GM21423 (cell line): Measurements from ENCODE around the gene ANKMY2.
"Not testable (repeated sequence)": the region's sequence is repeated elsewhere in the genome, so short reads cannot be mapped to it uniquely, and the experiment has no call there.

Source experiments
- ATAC-seq: cut with Tn5 transposase; IDR thresholded peaks from one replicate; pipeline ENCODE4 v1.9.1; 2021; ENCODE audit warnings: mild to moderate bottlenecking, moderate library complexity; ENCODE audit not compliant: unreplicated experiment

The ANKMY2 gene

DNA sequence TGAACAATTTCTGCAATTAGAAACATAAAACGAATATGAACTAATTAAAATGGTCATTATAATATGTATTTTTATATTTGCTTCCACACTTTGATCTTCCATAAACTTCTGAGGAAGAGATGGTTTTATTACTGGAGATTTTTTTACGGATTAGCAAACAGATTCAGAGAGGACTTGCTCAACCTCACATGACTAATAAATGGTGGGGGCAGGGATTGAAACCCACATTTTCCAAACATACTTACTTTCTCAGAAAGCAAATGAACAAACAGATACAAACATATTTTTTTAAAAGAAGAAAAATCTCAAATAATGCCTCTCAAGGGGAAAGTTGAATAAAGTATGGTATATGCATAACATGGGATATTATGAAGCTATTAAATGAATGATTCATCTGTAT is 18.3 kb downstream of the ANKMY2 start:
- ATAC-seq, result no peak

DNA sequence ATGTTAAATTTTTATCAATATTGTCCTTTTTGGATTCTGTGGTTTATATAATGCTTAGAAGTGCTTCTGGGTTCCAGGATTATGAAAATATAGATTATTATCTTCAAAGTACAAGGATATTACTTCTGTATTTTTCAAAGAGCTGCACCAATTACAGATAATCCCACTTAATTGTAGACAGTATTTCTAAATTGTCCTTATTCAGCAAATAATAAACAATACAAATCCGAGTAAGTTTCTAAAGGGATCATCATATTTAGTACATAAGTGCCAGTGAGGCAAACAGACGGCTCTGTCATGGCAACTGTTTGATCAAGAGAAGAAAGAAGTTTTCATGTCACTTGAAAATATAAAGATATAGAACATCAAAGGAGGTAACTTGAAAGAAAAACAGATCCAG is 19.2 kb downstream of the ANKMY2 start:
- no peak for ATAC-seq

DNA sequence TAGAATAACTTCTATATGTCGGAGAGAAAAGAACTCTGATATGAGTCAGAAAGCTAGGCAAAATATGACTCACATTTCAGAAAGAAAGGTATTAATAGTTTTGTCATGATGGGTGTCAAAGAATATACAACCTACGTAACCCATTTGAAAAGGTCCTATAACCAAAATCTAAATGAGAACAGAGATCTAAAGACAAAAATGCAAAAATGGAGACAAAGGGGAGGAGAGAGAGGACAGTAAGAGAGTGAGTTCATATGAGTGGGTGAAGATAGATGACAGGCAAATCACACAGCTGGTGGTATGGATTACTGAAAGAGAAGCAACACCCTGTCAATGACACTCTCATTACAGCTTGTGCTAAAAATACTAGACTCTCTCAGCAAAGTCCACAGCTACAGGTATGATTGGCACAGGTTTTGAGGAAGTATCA is 25.6 kb downstream of the ANKMY2 start:
- ATAC-seq, result peak; percentile 72

DNA sequence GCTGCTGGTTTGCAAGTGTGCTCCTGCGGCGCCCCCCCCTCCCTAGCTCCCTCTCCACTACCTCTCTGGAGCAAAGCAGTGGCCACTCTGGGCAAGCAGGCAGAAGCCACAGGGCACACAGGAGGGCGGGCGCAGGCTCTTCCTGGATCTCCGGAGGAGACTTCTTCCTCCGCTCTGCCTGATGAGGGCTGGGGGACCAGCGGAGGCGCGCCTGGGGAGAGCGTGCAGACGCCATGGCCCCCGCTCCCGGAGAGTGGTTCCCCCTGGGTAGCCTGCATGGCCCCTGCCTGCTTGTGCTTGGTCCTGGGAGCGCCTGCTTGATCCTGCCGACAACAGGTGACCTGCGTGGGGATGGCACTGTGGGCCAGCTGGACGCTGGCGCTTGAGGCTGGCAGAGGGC is 29.0 kb downstream of the ANKMY2 start:
- ATAC-seq, result no peak

DNA sequence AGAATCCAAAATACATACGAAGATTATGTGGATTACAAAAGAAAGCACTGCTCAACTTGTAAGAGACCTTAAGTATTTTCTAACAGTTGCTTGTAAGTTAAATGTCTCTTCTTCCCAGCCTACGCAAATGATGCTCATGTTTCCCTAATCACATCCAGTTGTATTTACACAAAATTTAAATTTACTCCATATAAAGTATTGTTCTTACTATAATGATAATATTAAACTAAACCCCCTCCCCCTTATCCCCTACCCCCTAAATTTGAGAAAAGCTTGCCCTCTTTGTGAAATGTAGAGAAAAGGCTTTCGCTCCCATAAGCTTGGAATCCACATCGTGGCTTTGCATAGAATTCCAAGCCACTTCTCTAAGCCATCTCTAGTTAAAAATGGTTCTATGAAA is 29.4 kb downstream of the ANKMY2 start:
- no peak for ATAC-seq

DNA sequence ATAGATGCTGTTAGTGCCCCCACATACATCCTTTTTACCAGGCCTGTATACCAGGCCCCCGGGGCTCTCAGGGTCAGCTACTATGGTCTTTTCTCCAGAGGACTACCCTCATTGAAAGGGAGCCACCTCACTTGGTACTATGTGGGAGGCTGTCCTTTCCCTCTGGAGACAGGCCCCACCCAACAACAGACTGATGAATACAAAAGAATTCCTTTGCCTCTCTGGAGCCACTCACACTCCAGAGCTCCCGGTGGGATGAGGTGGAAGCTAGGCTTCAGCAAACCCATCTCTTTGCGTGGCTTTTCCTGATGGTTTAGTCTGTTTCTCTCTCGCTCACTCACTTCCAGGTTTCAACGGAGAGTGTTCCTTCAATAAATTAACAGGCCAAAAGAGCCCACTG is 30.3 kb downstream of the ANKMY2 start:
- no peak for ATAC-seq

DNA sequence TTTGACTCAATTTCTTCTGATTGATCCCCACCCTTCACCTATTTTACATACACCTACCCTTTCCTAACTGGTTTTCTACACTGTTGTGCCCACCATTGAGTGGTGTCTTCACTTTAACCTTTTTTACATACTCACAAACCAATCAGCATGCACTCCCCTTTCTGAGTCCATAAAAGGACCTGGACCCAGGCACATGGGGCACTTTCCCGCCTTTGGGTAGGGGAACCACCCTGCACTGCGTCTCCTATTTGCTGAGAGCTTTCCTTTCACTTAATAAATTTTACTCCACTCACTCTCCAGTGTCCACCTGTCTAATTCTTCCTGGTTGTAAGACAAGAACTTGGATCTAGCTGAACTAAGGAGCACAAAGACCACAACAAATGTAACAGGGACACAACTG is 33.8 kb downstream of the ANKMY2 start:
- ATAC-seq, result no peak

DNA sequence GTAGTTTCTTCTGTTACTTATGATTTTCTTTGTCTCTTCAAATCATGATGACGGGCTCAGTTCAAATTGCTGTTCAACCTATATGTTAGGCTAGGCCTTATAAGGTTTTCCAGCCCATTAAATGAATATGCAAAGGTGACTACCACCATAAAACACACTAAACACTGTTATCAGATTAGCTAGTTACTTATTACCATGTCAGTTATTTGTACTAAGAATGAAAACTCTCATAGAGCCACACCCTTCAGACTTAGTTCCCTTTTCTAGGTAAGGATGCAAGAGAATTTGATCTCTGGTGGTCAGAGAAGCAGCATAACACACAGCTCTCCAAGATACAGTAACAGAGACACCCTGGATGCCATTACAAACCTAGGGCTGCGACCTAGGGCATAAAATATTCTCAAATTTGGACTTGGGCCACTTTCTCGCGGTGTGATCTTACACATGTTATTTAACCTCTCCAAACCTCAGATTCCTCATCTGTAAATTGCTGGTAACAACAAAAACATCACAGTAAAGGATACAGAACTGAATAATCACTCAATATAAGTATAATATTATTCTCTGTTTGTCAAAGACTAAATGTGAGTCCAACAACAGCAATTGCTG is 35.6 kb downstream of the ANKMY2 start:
- ATAC-seq, result peak; percentile 89

DNA sequence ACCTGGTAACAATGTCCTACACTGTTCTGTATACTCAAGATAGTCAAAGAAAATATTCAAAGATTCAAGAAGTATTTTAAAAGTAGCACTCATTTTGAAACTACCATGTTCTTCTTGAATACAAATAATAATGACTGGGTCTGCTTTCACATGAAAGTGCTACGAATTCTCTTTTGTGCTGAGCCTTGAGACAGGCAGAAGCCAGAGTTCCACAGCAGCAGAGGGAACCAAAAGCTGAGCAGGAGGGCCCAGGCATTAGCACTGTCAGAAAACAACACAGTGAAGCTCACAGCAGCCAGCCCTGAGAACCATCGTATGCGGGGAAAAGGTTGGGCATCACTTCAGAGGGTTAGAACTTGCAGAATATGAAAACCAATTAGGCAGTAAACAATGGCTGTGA is 38.9 kb downstream of the ANKMY2 start:
- ATAC-seq, result no peak

DNA sequence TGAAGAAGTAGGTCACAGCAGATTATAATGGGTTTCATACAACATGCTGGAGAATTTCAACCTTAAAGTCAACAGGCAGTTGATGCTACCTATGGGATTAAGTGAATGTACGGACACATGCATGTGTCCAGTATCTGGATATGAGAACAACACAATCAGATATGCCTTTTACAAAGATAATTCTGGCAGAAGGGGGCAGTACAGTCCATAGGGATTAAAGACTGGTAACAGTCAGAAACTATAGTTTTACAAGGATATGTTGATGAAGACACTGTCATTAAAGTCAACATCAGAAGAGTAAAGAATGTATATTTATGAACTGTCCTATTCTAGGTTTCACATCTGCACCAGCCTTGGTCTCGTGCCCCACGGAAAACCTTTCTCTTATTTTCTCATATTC is 41.5 kb downstream of the ANKMY2 start:
- ATAC-seq, result no peak

DNA sequence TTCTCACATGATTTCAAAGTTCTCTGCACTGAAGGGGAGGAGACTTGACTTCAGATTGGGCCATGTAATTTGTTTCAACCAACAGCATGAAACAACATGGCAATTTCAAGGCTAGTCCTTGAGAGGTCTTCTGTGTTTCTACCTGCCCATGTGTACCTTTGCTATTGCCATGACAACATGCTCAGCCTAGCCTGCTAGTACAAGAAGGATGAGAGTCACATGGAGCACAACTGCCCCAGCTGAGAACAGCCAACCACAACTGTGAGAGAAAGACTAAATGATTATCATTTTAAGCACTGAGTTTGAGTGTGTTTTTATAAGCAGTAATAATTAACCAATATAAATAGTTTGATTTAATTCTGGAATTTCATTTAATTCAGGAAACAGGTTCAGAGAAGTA is 41.9 kb downstream of the ANKMY2 start:
- no peak for ATAC-seq

DNA sequence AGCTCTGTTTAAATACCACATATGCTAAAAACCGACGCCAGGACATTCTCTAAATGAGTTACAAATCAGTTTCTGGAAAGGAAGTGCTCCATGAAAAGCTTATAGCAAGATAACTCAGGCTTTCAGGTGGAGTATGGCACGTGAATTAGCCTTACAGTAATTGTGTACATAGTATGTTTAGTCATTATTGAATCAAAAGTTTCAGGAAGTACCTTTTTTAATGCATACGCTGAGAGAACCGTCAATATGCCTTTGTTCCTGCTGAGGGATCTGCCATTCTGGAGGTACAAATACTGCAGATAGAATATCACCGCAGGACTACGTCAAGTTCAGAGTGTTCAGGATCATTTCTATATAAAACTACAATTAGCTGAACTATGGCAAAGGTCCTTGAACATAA is 45.7 kb downstream of the ANKMY2 start:
- no peak for ATAC-seq

DNA sequence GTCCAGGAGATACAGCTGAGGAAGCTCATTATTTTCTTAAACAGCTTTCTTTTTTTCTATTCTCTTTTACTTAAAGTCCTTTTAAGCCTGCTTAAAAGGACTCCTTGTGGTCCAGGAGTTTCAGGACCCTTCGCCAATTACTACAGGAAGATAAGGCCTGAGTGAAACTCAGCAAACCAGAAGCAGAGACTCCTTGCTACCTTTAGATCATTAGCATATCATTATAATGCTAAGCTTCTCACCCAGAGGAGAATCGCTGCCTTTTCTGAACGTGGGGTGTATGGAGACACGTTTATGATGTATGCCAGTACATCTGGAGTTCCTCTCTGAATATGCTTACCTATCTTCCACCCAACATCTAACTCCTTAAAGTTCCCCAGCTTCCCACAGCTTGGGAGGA is 47.5 kb downstream of the ANKMY2 start:
- ATAC-seq, result no peak

DNA sequence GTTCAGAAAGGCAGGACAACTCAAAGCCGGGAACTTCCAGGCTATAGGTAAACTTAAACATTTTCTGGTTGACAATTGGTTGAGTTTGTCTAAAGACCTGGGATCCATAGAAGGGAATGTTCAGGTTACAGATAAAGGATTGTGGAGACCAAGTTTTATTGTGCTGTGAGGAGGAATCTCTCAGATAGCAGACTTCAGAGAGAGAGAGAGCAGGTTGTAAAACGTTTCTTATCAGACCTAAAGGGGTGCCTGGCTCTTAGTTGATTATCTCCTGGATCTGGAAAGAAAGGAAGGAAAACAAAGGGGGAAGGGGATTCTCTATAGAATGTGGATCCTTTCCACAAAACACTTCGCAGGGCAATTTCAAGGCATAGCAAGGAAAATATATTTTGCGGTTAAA is 50.0 kb downstream of the ANKMY2 start:
- ATAC-seq, result not testable (repeated sequence)

DNA sequence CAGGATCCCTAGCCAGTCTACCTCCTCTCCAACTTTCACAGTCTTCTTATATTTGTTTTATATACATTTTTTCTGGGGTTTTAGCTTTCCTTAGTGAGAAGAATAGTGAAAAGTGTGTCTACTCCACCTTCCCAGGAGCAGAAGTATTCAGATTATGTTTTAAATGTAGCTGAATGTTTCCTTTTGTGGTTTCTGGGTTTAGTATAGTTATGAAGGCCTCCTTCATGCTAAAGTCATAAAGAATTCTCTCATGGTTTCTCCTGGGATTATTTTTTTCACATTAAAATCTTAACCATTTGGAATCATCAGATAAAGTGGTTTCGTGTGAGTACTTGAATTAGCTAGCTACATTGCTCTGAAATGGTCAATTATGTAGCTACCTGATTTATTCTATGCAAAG is 50.9 kb downstream of the ANKMY2 start:
- ATAC-seq, result no peak

DNA sequence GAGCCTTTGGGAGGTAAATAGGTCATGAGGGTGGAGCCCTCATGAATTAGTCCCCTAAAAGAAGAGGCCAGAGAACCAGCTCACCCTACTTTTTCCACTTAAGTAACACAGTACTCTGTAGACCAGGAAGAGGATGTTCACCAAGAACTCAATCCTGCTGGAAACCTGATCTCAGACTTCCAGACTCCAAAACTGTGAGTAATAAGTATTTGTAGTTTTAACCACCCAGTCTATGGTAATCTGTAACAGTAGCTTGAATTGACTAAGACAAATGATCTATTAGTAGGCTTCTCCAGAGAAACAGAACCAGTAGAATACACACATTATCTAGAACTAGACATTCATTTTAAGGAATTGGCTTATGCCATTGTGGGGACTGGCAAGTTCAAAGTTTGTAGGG is 51.5 kb downstream of the ANKMY2 start:
- ATAC-seq, result no peak

DNA sequence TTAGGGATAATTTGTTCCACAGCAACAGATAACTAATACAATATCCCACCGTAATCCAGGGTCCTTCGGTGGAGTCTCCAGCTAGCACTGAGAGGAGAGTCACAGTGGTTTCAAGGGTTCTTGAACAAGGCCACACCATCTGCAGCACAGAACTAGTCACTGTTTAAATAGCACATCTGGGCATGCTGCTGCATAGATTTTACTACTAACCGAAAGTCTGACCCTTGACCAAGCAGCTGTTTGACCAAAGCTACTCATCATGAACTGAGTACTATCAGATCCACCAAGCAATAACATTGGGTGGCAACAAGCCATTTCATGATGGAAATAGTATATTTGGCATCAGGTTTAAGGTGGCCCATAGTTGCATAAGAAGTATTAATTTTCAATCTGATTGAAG is 53.2 kb downstream of the ANKMY2 start:
- ATAC-seq, result no peak

DNA sequence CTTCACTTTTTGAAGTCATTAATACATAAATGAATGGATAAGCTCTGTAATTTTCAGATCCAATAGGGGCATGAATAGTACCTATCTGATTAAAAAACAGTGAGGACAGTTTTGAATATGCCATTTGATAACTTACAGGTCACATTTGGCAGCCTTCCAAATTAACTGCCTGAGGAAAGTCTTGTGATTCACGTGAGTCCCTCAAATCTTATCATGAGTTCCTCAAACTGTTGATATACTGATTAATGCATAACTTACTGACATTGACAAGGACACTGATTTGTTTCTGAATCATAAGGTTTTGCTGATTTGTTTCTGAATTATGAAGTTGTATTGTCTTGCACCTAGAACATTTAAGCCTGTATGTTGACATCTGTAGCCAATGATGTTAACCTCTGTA is 55.1 kb downstream of the ANKMY2 start:
- no peak for ATAC-seq

DNA sequence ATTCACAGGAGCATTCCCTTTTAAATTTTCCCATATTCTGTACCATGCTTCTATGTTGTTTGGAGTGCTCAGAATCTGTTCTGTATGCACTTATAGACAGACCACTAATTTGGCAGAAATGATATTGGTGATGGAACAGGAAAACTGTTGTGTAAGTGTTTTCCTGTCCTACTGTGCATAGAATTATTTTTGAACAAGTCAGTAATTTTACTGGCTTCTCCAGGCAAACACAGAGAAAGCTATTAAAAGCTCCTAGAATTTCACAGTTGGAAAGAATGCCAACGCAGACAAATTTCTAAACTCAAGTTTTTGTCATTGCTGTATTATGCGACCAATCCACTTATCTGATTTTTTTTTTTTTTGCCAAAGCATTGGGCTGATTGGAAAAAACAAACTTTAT is 55.7 kb downstream of the ANKMY2 start:
- ATAC-seq, result no peak

DNA sequence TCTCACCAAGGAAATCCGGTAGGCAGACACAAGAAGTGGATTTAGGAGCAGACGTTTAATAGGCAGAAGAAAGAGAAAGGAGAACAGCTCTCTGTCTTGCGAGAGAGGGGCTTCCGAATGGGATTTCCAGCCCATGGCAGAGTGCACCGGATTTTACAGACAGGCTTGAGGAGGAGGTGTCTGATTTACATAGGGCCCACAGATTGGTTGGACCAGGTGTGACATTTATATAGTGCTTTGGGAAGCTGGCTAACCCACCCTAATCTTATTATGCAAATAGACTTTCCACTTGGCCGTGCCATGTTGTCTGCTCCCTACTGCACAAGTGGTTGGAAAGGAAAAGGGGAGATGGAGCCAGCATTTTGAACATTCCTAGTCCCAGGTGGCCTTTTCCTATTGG is 57.8 kb downstream of the ANKMY2 start:
- no peak for ATAC-seq

DNA sequence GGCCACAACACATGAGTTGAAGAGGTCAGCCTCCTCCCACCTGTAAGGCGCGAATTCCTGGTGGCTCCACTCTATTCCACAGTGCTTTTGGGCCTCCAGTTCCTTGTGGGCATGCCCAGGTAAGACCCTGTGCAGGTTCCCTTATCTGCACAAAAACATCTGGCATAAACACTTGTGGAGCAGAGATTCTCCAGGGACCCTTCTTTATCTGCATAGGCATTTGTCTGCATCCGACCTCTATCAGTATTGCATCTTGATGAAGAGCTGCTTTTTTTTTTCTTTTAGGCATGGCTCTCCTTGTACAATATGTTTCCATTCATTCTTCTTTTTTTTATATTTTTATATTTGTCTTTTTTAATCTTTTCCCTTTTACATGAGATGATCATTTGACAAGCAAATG is 58.4 kb downstream of the ANKMY2 start:
- no peak for ATAC-seq

DNA sequence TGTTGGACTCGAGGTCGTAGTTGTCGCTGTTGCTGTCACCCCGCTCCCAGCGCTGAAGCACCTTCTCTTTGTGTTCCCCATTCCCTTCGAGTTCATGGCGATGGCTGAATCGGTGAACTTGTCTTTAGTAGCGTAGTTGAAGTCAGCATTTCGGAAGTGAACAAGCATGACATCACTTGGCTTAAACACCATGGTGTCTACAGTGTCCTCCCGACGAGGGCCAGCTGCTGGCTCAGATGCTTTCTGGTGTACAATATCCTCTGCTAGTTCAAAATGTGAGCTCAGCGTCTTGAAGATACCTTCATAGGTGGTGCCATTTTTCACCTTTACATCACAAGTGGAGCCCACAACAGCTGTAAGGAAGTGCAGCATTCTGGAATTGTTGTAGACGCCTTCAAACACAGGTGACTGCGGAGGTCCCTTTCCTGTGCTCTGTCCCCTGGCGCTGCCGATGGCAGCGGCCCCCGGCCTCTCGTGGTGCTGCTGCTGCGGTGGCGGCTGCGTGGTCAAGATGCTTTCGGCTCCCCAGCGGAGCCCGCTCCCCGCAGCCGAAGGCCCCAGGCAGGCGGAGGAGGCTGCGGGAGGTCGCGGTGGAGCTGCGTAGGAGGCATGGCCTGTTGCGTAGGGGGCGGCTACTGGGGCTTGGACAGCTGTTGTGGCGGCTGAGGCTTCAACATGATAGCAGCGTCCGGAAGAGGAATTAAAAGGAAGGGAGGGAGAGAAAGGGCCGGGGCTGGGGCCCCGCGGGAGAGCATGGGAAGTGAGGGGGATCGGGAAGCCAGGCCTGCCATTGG is 59.3 kb downstream of the ANKMY2 start:
- ATAC-seq, result no peak

DNA sequence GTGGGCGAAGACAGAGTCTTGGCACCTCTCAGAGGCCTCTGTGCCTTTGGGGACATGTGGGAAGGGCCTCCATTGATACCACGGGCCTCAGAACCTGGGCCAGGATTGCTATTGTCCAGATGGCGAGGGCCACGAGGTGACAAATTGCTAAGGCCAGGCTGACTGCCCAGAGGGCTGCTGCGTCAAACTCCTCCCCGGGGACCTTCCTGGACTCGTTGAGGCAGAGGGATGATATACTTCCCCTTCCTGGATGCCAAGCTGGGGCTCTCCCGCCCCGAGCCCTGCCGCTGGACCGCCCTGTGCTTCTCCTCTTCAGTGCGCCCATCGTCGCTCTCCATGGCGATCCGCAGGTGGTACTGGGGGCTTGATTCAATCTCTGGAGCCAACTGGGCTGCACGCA is 60.0 kb downstream of the ANKMY2 start:
- no peak for ATAC-seq
